ENCODE measurements around the gene HMGB1. TPM values are rescaled to one million over a fixed set of nuclear protein-coding genes. Genes with fewer than 3 reads are reported as not detected.

Gene HMGB1
- total RNA-seq, 1 donor from 2014 or later = 264 TPM

DNA sequence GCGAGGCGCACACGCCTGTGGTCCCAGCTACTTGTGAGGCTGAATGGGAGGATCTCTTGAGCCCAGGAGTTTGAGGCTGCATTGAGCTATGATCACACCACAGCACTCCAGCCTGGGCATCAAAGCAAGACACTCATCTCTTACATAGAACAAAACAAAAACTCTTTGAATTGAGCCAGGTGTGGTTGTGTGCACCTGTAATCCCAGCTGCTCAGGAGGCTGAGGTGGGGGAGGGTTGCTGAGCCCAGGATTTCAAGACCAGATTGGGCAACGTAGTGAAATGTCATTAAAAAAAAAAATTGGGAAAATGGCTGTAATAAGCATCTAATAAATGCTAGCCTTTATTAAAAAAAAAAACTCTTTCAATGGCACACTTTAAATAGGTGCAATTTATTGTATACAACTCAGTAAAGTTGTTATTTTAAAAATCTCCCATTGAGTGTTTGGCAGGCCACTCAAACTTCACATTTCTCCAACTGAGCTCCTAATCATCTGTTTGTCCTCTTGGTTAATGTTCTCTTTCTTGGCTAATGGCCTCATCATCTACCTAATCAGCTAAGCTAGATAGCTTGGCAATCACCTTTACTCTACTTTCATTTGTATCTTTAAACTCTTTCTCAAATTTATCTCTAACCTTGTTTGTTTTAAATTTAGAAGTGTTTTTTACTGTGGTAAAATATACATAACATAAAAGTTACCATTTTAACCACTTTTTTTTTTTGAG lies 28.1 kb upstream of the HMGB1 start:
- Mint-ChIP-seq H3K36me3 (ENCODE audit: unreplicated experiment) (no peaks in the 10 kb centered on the region), H3K9me3 (ENCODE audit: unreplicated experiment) (no peaks in the 10 kb centered on the region), H3K4me1 (ENCODE audit: unreplicated experiment) (peaks cover 4% of the 10 kb centered on the region), H3K4me3 (ENCODE audit: unreplicated experiment) (no peak overlapping the region), H3K27ac (ENCODE audit: unreplicated experiment) (no peak overlapping the region), H3K27me3 (ENCODE audit: unreplicated experiment) (no peaks in the 10 kb centered on the region)
- TF ChIP-seq, protein P1, sequence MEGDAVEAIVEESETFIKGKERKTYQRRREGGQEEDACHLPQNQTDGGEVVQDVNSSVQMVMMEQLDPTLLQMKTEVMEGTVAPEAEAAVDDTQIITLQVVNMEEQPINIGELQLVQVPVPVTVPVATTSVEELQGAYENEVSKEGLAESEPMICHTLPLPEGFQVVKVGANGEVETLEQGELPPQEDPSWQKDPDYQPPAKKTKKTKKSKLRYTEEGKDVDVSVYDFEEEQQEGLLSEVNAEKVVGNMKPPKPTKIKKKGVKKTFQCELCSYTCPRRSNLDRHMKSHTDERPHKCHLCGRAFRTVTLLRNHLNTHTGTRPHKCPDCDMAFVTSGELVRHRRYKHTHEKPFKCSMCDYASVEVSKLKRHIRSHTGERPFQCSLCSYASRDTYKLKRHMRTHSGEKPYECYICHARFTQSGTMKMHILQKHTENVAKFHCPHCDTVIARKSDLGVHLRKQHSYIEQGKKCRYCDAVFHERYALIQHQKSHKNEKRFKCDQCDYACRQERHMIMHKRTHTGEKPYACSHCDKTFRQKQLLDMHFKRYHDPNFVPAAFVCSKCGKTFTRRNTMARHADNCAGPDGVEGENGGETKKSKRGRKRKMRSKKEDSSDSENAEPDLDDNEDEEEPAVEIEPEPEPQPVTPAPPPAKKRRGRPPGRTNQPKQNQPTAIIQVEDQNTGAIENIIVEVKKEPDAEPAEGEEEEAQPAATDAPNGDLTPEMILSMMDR (IDR thresholded peaks at IDR 0.05) = no peak
- DNase-seq (ENCODE audit: extremely low spot score, unreplicated experiment) = no peak

DNA sequence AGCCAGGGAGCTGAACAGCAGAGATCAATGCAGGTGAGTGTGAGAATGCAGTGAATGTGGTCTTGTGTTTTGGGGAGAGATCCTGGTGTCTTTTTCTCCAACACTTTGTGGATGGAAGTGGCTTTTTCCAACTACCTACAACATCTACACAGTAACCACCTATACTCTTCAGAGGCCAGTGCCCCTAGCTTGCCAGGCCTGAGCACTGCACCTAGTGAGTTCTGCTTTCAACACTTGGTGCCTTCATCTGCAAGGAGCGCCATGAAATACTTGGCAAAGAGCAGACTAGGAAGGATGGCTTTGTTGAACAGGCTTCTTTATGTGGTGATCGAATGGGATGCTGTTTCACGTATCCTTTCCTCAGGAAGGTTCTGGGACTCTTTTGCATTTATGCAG lies 21.3 kb upstream of the HMGB1 start:
- TF ChIP-seq, protein P1 (IDR thresholded peaks at IDR 0.05) = no peak
- Mint-ChIP-seq H3K27ac (ENCODE audit: unreplicated experiment) (no peak overlapping the region), H3K4me3 (ENCODE audit: unreplicated experiment) (no peak overlapping the region), H3K9me3 (ENCODE audit: unreplicated experiment) (no peaks in the 10 kb centered on the region), H3K4me1 (ENCODE audit: unreplicated experiment) (peaks cover 6% of the 10 kb centered on the region), H3K36me3 (ENCODE audit: unreplicated experiment) (no peaks in the 10 kb centered on the region), H3K27me3 (ENCODE audit: unreplicated experiment) (no peaks in the 10 kb centered on the region)
- DNase-seq (ENCODE audit: extremely low spot score, unreplicated experiment) = no peak

DNA sequence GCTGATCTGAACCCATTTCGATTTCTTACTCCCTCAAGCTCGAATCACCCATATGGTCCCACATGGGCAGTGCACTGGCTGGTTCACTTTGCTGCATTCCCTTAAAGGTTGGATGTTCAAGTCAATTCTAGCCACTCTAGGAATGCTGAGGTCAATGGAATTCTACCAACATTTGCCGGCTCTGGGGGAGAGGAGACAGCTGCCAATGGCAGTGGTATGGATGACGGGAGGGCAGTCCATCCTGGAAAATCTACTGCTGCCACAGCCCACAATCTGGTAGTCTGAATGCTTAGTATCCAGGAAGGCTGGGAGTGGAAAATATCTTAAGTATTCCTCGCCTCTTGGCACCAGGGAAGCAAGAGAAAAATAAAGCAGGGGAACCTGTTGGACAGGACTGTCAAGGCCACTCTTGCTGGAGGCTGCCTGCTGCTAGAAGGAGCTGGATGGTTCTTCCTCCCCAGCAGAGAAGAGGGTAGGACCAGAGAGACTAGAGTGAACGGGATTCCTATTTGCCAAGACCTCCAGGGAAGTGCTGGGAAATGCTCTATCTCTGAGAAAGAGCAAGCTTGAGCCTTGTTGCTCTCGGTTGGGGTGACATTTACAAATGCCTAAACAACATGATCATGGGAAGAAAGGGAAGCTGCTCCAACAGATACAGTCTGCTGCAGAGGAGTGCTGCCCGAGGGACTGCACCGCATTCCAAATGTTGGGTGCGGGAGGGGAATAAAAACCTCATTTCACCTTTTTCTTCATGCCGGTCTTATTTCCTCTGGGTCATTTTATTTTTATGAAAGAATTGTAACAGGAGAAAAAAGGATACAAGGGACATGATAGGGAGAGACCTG lies 20.7 kb upstream of the HMGB1 start:
- DNase-seq (ENCODE audit: extremely low spot score, unreplicated experiment) = no peak
- TF ChIP-seq, protein P1 (IDR thresholded peaks at IDR 0.05) = no peak
- Mint-ChIP-seq H3K36me3 (ENCODE audit: unreplicated experiment) (no peaks in the 10 kb centered on the region), H3K4me1 (ENCODE audit: unreplicated experiment) (peaks cover 6% of the 10 kb centered on the region), H3K27ac (ENCODE audit: unreplicated experiment) (no peak overlapping the region), H3K27me3 (ENCODE audit: unreplicated experiment) (no peaks in the 10 kb centered on the region), H3K4me3 (ENCODE audit: unreplicated experiment) (no peak overlapping the region), H3K9me3 (ENCODE audit: unreplicated experiment) (no peaks in the 10 kb centered on the region)

GRCh38 chr13:30481241-30481760 lies 15.6 kb upstream of the HMGB1 start:
- Mint-ChIP-seq H3K27me3 (ENCODE audit: unreplicated experiment) (peaks cover 9% of the 10 kb centered on the region), H3K27ac (ENCODE audit: unreplicated experiment) (no peak overlapping the region), H3K9me3 (ENCODE audit: unreplicated experiment) (no peaks in the 10 kb centered on the region), H3K36me3 (ENCODE audit: unreplicated experiment) (no peaks in the 10 kb centered on the region), H3K4me3 (ENCODE audit: unreplicated experiment) (no peak overlapping the region), H3K4me1 (ENCODE audit: unreplicated experiment) (peaks cover 4% of the 10 kb centered on the region)
- DNase-seq (ENCODE audit: extremely low spot score, unreplicated experiment) = no peak
- TF ChIP-seq, protein P1 (IDR thresholded peaks at IDR 0.05) = no peak

All from osteocyte (in vitro differentiated cells).